Ishikawa (cell line): ENCODE measurements around the gene ARHGAP42.
A peak's percentile ranks its signal among the peaks of the same experiment; 100 is the strongest.

Experiments used
- CEBPB ChIP-seq: IDR thresholded peaks from 2 replicates; pipeline ENCODE4 v1.6.1; 2012
- CREB1 ChIP-seq: IDR thresholded peaks from 2 replicates; pipeline ENCODE4 v1.6.1; 2012; ENCODE audit warnings: low read depth
- EGR1 ChIP-seq: IDR thresholded peaks from 2 replicates; pipeline ENCODE4 v1.6.1; 2012
- EP300 ChIP-seq: IDR thresholded peaks from 2 replicates; pipeline ENCODE4 v1.6.1; 2012; ENCODE audit warnings: borderline replicate concordance
- FOXM1 ChIP-seq: IDR thresholded peaks from 2 replicates; pipeline ENCODE4 v1.6.1; 2012; ENCODE audit warnings: low read depth, borderline replicate concordance
- MAX ChIP-seq: IDR thresholded peaks from 2 replicates; pipeline ENCODE4 v1.6.1; 2012
- NFIC ChIP-seq: IDR thresholded peaks from 2 replicates; pipeline ENCODE4 v1.6.1; 2012
- RAD21 ChIP-seq: IDR thresholded peaks from 2 replicates; pipeline ENCODE4 v1.6.1; 2012; ENCODE audit warnings: low read depth
- TAF1 ChIP-seq: IDR thresholded peaks from 2 replicates; pipeline ENCODE4 v1.6.1; 2012; ENCODE audit warnings: low read depth, mild to moderate bottlenecking
- TCF12 ChIP-seq: IDR thresholded peaks from 2 replicates; pipeline ENCODE4 v1.6.1; 2012; ENCODE audit warnings: low read depth
- TEAD4 ChIP-seq: IDR thresholded peaks from 2 replicates; pipeline ENCODE4 v1.6.1; 2012
- USF1 ChIP-seq: IDR thresholded peaks from 2 replicates; pipeline ENCODE4 v1.6.1; 2012
- YY1 ChIP-seq: IDR thresholded peaks from 2 replicates; pipeline ENCODE4 v1.6.1; 2012; ENCODE audit warnings: low read depth
- ZBTB7A ChIP-seq: IDR thresholded peaks from 2 replicates; pipeline ENCODE4 v1.6.1; 2012; ENCODE audit warnings: low read depth
- TF ChIP-seq, protein P1 (sequence below): IDR thresholded peaks from 2 replicates; pipeline ENCODE4 v1.6.1; 2012; ENCODE audit warnings: low read depth, mild to moderate bottlenecking

The ARHGAP42 gene

GRCh38 chr11:100851584-100852152 is 164.6 kb downstream of the ARHGAP42 start:
- TF ChIP-seq ZBTB7A (no peak), YY1 (no peak), TCF12 (no peak)

DNA sequence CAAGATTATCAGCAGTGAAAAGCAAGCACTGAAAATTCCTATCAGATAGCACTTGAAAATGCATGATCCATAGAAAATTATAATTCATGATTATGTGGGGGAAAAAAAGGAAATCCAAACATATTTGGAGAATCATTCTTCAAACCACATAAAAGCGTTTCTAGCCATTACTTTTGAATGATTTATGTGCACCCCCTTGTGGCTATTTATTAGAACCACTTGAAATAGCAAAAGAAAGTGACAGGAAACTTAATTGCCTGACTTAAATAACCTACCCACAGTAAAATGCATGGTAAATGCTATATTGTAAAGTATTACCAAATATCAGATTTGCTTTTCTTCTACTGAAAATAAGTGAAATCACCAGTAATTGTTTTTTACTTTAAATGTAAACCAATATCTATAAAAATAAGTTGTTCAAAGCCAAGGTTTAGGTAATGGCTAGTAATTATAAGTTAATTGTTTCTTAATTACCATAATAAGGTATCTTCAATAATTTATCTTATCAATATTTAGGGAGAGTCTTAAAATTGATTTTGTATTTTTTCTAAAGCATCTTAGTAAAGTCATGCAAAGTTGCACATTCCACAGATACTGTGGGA is 168.5 kb downstream of the ARHGAP42 start:
- TF ChIP-seq NFIC (no peak), RAD21 (peak; percentile 75)

DNA sequence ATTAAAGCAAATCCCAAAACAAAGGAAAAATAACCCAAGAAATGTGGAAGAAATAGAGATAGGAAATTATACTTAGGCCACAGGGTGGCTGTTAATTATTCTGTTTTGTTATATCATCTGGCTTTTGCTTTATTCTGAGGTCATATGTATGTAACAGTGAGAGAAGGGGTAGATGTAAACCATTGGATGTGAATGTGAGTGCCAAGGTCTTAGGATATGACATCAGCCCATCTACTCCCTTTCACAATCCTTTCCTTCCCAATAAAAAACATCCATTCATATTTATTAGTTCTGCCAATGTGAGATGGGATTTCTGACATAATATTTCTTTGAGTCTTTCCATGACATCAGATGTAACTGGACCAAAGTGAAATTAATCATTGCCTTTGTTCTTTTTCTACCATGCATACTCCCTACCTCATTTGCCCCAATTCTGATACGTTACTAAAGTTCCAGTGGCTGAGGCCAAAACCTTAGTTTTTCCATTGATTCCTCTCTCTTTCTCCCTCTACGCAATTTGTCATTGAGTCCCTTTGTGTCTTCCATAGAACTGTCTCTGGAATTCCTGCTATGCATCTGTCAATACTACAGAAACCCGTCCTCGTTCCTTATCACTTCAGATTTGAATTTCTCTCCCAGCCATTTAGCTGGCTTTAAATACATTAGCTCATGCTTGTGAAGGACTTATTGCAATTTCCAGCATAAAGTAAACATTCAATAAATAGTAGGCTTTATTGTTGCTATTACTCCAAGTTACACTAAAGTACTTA is 170.3 kb downstream of the ARHGAP42 start:
- TF ChIP-seq RAD21 = no peak
- no peak for TF ChIP-seq EP300
- no peak for TF ChIP-seq CREB1
- no peak for TF ChIP-seq USF1
- TF ChIP-seq MAX = no peak
- no peak for TF ChIP-seq TAF1
- no peak for TF ChIP-seq YY1
- TF ChIP-seq NFIC = no peak
- no peak for TF ChIP-seq ZBTB7A
- no peak for TF ChIP-seq TCF12
- no peak for TF ChIP-seq FOXM1
- TF ChIP-seq TEAD4 = no peak
- no peak for TF ChIP-seq CEBPB
- TF ChIP-seq, protein P1, sequence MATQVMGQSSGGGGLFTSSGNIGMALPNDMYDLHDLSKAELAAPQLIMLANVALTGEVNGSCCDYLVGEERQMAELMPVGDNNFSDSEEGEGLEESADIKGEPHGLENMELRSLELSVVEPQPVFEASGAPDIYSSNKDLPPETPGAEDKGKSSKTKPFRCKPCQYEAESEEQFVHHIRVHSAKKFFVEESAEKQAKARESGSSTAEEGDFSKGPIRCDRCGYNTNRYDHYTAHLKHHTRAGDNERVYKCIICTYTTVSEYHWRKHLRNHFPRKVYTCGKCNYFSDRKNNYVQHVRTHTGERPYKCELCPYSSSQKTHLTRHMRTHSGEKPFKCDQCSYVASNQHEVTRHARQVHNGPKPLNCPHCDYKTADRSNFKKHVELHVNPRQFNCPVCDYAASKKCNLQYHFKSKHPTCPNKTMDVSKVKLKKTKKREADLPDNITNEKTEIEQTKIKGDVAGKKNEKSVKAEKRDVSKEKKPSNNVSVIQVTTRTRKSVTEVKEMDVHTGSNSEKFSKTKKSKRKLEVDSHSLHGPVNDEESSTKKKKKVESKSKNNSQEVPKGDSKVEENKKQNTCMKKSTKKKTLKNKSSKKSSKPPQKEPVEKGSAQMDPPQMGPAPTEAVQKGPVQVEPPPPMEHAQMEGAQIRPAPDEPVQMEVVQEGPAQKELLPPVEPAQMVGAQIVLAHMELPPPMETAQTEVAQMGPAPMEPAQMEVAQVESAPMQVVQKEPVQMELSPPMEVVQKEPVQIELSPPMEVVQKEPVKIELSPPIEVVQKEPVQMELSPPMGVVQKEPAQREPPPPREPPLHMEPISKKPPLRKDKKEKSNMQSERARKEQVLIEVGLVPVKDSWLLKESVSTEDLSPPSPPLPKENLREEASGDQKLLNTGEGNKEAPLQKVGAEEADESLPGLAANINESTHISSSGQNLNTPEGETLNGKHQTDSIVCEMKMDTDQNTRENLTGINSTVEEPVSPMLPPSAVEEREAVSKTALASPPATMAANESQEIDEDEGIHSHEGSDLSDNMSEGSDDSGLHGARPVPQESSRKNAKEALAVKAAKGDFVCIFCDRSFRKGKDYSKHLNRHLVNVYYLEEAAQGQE = no peak
- TF ChIP-seq EGR1 = no peak

GRCh38 chr11:100860318-100861155 is 173.4 kb downstream of the ARHGAP42 start:
- TF ChIP-seq ZBTB7A (no peak), TAF1 (no peak), TEAD4 (no peak), USF1 (no peak), TCF12 (no peak), YY1 (no peak), FOXM1 (no peak), CREB1 (no peak), EP300 (no peak), EGR1 (no peak), CEBPB (no peak), RAD21 (no peak), NFIC (no peak), MAX (no peak)
- TF ChIP-seq, protein P1 = no peak

GRCh38 chr11:100861212-100861611 is 174.1 kb downstream of the ARHGAP42 start:
- TF ChIP-seq MAX (no peak), NFIC (no peak), YY1 (no peak), TAF1 (no peak), USF1 (no peak), FOXM1 (no peak), ZBTB7A (no peak), EGR1 (no peak), RAD21 (no peak), EP300 (no peak), CEBPB (no peak), TCF12 (no peak), TEAD4 (no peak), CREB1 (no peak)
- TF ChIP-seq, protein P1 = no peak
